H1 (cell line): ENCODE data around the gene NT5E. TPM values are rescaled to one million over a fixed set of nuclear protein-coding genes. Genes with fewer than 3 reads are reported as not detected.

Experiments used
- CTCF ChIA-PET: fragments of 300-600 bp; sonication (Branson Sonifier 250); formaldehyde crosslinking; loops from one replicate; lab custom pipeline; 2021; ENCODE audit not compliant: partially characterized antibody; lab: Charles Lee
- POLR2A ChIA-PET: fragments of 300-600 bp; sonication (Branson Sonifier 250); formaldehyde crosslinking; loops from one replicate; lab custom pipeline; 2021; ENCODE audit warnings: inconsistent platforms; ENCODE audit not compliant: partially characterized antibody; lab: Charles Lee
- DNase-seq, 2 experiments: peaks; one replicate each; pipeline versions ENCODE4 v3.0.0 to v3.0.0-alpha.2; 2010 to 2022; ENCODE audit warnings: low spot score in 2 of 2, low read depth in 1 of 2, mixed read lengths in 1 of 2
- FAIRE-seq: peaks from 2 replicates; lab custom pipeline; 2011; peaks lifted over from hg19 to GRCh38; lab: Jason Lieb, UNC
- H2AFZ ChIP-seq: 2 replicates; pipeline ENCODE4 v1.8.1; 2012; ENCODE audit warnings: low read length, inconsistent platforms
- H2AK5ac ChIP-seq: 2 replicates; pipeline ENCODE4 v1.6.1; 2013; ENCODE audit warnings: low read depth, low read length
- H2BK120ac ChIP-seq: replicated peaks from 2 replicates; pipeline ENCODE3; 2013; ENCODE audit warnings: low read depth, low read length, inconsistent platforms
- H2BK12ac ChIP-seq: 2 replicates; pipeline ENCODE4 v1.6.1; 2013; ENCODE audit warnings: low read depth, low read length
- H2BK15ac ChIP-seq: 2 replicates; pipeline ENCODE4 v1.6.1; 2013; ENCODE audit warnings: low read length
- H2BK20ac ChIP-seq: 2 replicates; pipeline ENCODE4 v1.6.1; 2013; ENCODE audit warnings: low read length
- H2BK5ac ChIP-seq: 2 replicates; pipeline ENCODE4 v1.6.1; 2013; ENCODE audit warnings: low read depth, low read length
- H3K14ac ChIP-seq: 2 replicates; pipeline ENCODE4 v1.6.1; 2013; ENCODE audit warnings: inconsistent platforms; ENCODE audit not compliant: insufficient read length
- H3K18ac ChIP-seq: 2 replicates; pipeline ENCODE4 v1.6.1; 2013; ENCODE audit warnings: low read length; ENCODE audit errors: extremely low read depth
- H3K23ac ChIP-seq: 2 replicates; pipeline ENCODE4 v1.6.1; 2013; ENCODE audit warnings: inconsistent platforms; ENCODE audit not compliant: insufficient read length
- H3K23me2 ChIP-seq: 2 replicates; pipeline ENCODE4 v1.6.1; 2013; ENCODE audit warnings: low read depth, low read length
- H3K27ac ChIP-seq: 2 replicates; pipeline ENCODE4 v1.6.1; 2011; ENCODE audit warnings: low read depth, low read length, inconsistent platforms
- H3K27me3 ChIP-seq, 4 experiments: replicated peaks in 1 of 4; 1 replicate in 1 of 4; 2 replicates in 3 of 4; pipeline versions ENCODE4 v1.6.1 to v1.8.1; 2011 to 2013; ENCODE audit warnings: low read length in 3 of 4, mild to moderate bottlenecking in 3 of 4, inconsistent platforms in 2 of 4, mixed read lengths in 2 of 4, moderate library complexity in 1 of 4; ENCODE audit not compliant: control insufficient read depth in 3 of 4, insufficient read depth in 3 of 4; ENCODE audit errors: extremely low read depth in 1 of 4
- H3K36me3 ChIP-seq, 4 experiments: 2 replicates each; pipeline versions ENCODE4 v1.6.1 to v1.8.1; 2011 to 2013; ENCODE audit warnings: mild to moderate bottlenecking in 4 of 4, low read length in 3 of 4, moderate library complexity in 2 of 4, control low read depth in 1 of 4, inconsistent platforms in 1 of 4; ENCODE audit not compliant: insufficient read depth in 4 of 4, control insufficient read depth in 2 of 4
- H3K4ac ChIP-seq: replicated peaks from 2 replicates; pipeline ENCODE3; 2013; ENCODE audit warnings: low read length, low read depth, mixed read lengths, inconsistent platforms; ENCODE audit not compliant: insufficient read length
- H3K4me1 ChIP-seq, 4 experiments: replicated peaks in 1 of 4; 1 replicate in 1 of 4; 2 replicates in 3 of 4; pipeline versions ENCODE4 v1.6.1 to v1.8.1; 2011 to 2013; ENCODE audit warnings: low read length in 3 of 4, inconsistent platforms in 2 of 4, mixed read lengths in 1 of 4; ENCODE audit not compliant: insufficient read depth in 4 of 4, control insufficient read depth in 3 of 4
- H3K4me2 ChIP-seq, 2 experiments: 2 replicates each; pipeline versions ENCODE4 v1.6.1 to v1.8.1; 2011 to 2013; ENCODE audit warnings: low read depth in 2 of 2, low read length in 2 of 2, control low read depth in 1 of 2, inconsistent platforms in 1 of 2, mild to moderate bottlenecking in 1 of 2; ENCODE audit not compliant: insufficient read depth in 1 of 2
- H3K4me3 ChIP-seq, 4 experiments: fragments of 200-600, 300-600 bp in 1 of 4; sonication (generic), shearing (Covaris generic), sonication (Bioruptor Twin) in 1 of 4; 2 replicates each; pipeline versions ENCODE4 v1.5.1 to v1.8.1; 2011 to 2016; ENCODE audit warnings: low read length in 4 of 4, low read depth in 3 of 4, control low read depth in 2 of 4, inconsistent platforms in 2 of 4, mild to moderate bottlenecking in 2 of 4, mixed read lengths in 1 of 4, moderate library complexity in 1 of 4; ENCODE audit not compliant: insufficient read depth in 2 of 4; ENCODE audit errors: extremely low read depth in 1 of 4
- H3K56ac ChIP-seq: replicated peaks from 2 replicates; pipeline ENCODE3; 2013; ENCODE audit warnings: low read depth, mild to moderate bottlenecking, mixed read lengths, low read length, inconsistent platforms; ENCODE audit not compliant: insufficient read length
- H3K79me1 ChIP-seq: 2 replicates; pipeline ENCODE4 v1.6.1; 2013; ENCODE audit warnings: low read depth, low read length, control low read depth
- H3K79me2 ChIP-seq, 2 experiments: 2 replicates each; pipeline versions ENCODE4 v1.6.1 to v1.8.1; 2012 to 2013; ENCODE audit warnings: low read length in 2 of 2, mild to moderate bottlenecking in 2 of 2, inconsistent platforms in 1 of 2; ENCODE audit not compliant: insufficient read depth in 2 of 2, control insufficient read depth in 1 of 2
- H3K9ac ChIP-seq, 4 experiments: replicated peaks in 1 of 4; 1 replicate in 1 of 4; 2 replicates in 3 of 4; pipeline versions ENCODE4 v1.6.1 to v1.8.1; 2011 to 2013; ENCODE audit warnings: low read depth in 3 of 4, low read length in 3 of 4, control low read depth in 2 of 4, mild to moderate bottlenecking in 2 of 4, moderate library complexity in 2 of 4, inconsistent platforms in 1 of 4; ENCODE audit errors: extremely low read depth in 1 of 4
- H3K9me3 ChIP-seq, 2 experiments: 2 replicates each; pipeline versions ENCODE4 v1.6.1 to v1.8.1; 2012 to 2013; ENCODE audit warnings: mild to moderate bottlenecking in 2 of 2, moderate library complexity in 2 of 2, control low read depth in 1 of 2, inconsistent platforms in 1 of 2, low read depth in 1 of 2, low read length in 1 of 2, mixed read lengths in 1 of 2; ENCODE audit not compliant: insufficient read depth in 2 of 2
- H4K20me1 ChIP-seq, 2 experiments: replicated peaks in 1 of 2; 2 replicates each; pipeline versions ENCODE3 to v1.8.1; 2011 to 2013; ENCODE audit warnings: inconsistent platforms in 2 of 2, low read length in 2 of 2, mild to moderate bottlenecking in 1 of 2; ENCODE audit not compliant: insufficient read depth in 2 of 2, control insufficient read depth in 1 of 2
- H4K5ac ChIP-seq: 2 replicates; pipeline ENCODE4 v1.6.1; 2013; ENCODE audit warnings: low read length, low read depth, mixed read lengths, inconsistent platforms; ENCODE audit not compliant: insufficient read length
- H4K8ac ChIP-seq: 2 replicates; pipeline ENCODE4 v1.8.0; 2013; ENCODE audit warnings: mild to moderate bottlenecking, moderate library complexity, low read length, inconsistent platforms; ENCODE audit not compliant: insufficient read depth; ENCODE audit errors: extremely low read depth
- H4K91ac ChIP-seq: replicated peaks from 2 replicates; pipeline ENCODE3; 2013; ENCODE audit warnings: low read length, mixed read lengths, inconsistent platforms; ENCODE audit not compliant: insufficient read length
- EZH2 ChIP-seq: fragments of 200-600 bp; sonication (generic); IDR thresholded peaks from 2 replicates; pipeline ENCODE4 v1.7.1; 2012; ENCODE audit warnings: low read depth, mild to moderate bottlenecking, moderate library complexity, low read length, inconsistent platforms; ENCODE audit not compliant: severe bottlenecking
- GTF2F1 ChIP-seq: IDR thresholded peaks from 2 replicates; pipeline ENCODE4 v1.6.1; 2012; ENCODE audit warnings: low read depth, low read length, improper control_type of control experiment, borderline replicate concordance
- HDAC2 ChIP-seq, 2 experiments: fragments of 300-600 bp in 1 of 2; sonication (generic) in 1 of 2; IDR thresholded peaks; 2 replicates each; pipeline ENCODE4 v1.6.1; 2011 to 2012; ENCODE audit warnings: low read depth in 2 of 2, low read length in 2 of 2, mild to moderate bottlenecking in 2 of 2, moderate library complexity in 2 of 2, borderline replicate concordance in 1 of 2, inconsistent platforms in 1 of 2
- JUND ChIP-seq: IDR thresholded peaks from 2 replicates; pipeline ENCODE4 v1.6.1; 2011; ENCODE audit warnings: mild to moderate bottlenecking, improper control_type of control experiment, low read length
- RFX5 ChIP-seq: IDR thresholded peaks from 2 replicates; pipeline ENCODE4 v1.6.1; 2011; ENCODE audit warnings: low read depth, low read length, improper control_type of control experiment, borderline replicate concordance
- RNF2 ChIP-seq: fragments of 200-900, 300-1000 bp; sonication (generic); IDR thresholded peaks from 2 replicates; pipeline ENCODE4 v1.7.1; 2016; ENCODE audit warnings: borderline replicate concordance, low read depth, mild to moderate bottlenecking, antibody characterized with exemption, low read length; ENCODE audit not compliant: poor library complexity, severe bottlenecking; ENCODE audit errors: missing control alignments
- RXRA ChIP-seq: IDR thresholded peaks from 2 replicates; pipeline ENCODE4 v1.6.1; 2011; ENCODE audit warnings: low read depth, mild to moderate bottlenecking, low read length, moderate library complexity; ENCODE audit not compliant: insufficient read depth
- SIN3A ChIP-seq, 2 experiments: IDR thresholded peaks in 1 of 2; conservative IDR thresholded peaks in 1 of 2; 2 replicates each; pipeline ENCODE4 v1.6.1; 2011 to 2012; ENCODE audit warnings: low read length in 2 of 2, improper control_type of control experiment in 1 of 2, low read depth in 1 of 2, mild to moderate bottlenecking in 1 of 2
- SIX5 ChIP-seq: IDR thresholded peaks from 2 replicates; pipeline ENCODE4 v1.6.1; 2011; ENCODE audit warnings: mild to moderate bottlenecking, low read depth, low read length
- SP2 ChIP-seq: IDR thresholded peaks from 2 replicates; pipeline ENCODE4 v1.6.1; 2012; ENCODE audit warnings: mild to moderate bottlenecking, low read length, inconsistent platforms
- WGBS, 2 experiments: shearing (Covaris generic) in 1 of 2; methylation state at CpG; one replicate each; pipeline versions ENCODE4 v1.1.6 to v1.1.7; 2013 to 2015; ENCODE audit warnings: low lambda C conversion rate in 2 of 2, mixed read lengths in 2 of 2, inconsistent platforms in 1 of 2, low coverage in 1 of 2, missing lambda C conversion rate in 1 of 2; ENCODE audit not compliant: insufficient replicate concordance in 2 of 2, insufficient coverage in 1 of 2, insufficient read length in 1 of 2; ENCODE audit errors: extremely low coverage in 1 of 2, missing lambda C conversion rate in 1 of 2; 5-methylcytosine and 5-hydroxymethylcytosine counted together
- polyA plus RNA-seq, 7 experiments: library from polyadenylated mRNA; depleted of rRNA in 3 of 7; stranded (reverse) in 5 of 7; unstranded in 2 of 7; fragments of >200 nt in 5 of 7; fragments of 200-250 nt in 2 of 7; gene quantifications; 1 replicate in 5 of 7; 2 replicates in 1 of 7; 4 replicates in 1 of 7; pipeline versions ENCODE4 v1.2.1 to v1.2.3, GENCODE V29; 2011 to 2013; ENCODE audit warnings: missing spikeins in 2 of 7, mixed read lengths in 2 of 7
- total RNA-seq: library from RNA; stranded (reverse); fragmentation: NEBNext Ultra II Directional; extraction: Animal tissue kit (Norgen Biotek cat#: 25700); gene quantifications from 2 replicates; pipeline ENCODE4 v1.2.1, GENCODE V29; 2021

Gene NT5E
- total and polyA plus RNA-seq, 2 of the 8 experiments (the other 6 are each of a cell fraction or from before 2014, with no cell fraction given): 0.74 to 1.5 TPM

DNA sequence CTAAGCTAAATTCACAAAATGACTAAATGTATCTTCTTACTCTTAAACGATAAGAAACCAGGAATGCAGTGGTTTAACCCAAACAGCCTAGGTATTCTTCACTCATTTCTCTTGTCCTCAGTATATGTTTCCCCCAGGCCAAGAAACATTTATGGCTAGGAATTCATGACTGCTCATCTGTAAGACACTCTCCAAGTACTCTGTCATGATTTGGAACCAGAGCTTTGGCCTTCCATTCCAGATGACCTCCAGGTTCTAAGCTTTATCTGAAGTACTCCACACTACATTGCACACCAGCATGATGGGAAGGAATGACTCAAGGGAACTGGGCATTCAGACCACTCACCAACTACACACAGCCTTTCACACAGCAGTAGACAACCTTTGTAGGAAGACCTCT is 29.3 kb downstream of the NT5E start:
- H4K91ac ChIP-seq: no peak overlapping the region
- no peaks in the 10 kb centered on the region for H3K36me3 ChIP-seq
- H2BK120ac ChIP-seq: no peak overlapping the region
- H2BK15ac ChIP-seq: no peak overlapping the region
- ChIA-PET POLR2A (interaction anchor here (2.0 kb wide), 1 partner anchor 200 kb away, joined by 4 read pairs; no protein-coding TSS in a partner anchor), CTCF (interaction anchor here (1.6 to 13.1 kb wide), 3 partner anchors 13 to 125 kb away, joined by 4 to 153 read pairs (median 99); no protein-coding TSS in a partner anchor)
- H3K23me2 ChIP-seq: no peaks in the 10 kb centered on the region
- H4K20me1 ChIP-seq: no peaks in the 10 kb centered on the region
- no peak overlapping the region for H3K18ac ChIP-seq
- no peak overlapping the region for H2AFZ ChIP-seq
- no peak overlapping the region for H3K9ac ChIP-seq
- no peak for TF ChIP-seq HDAC2 (IDR thresholded peaks at IDR 0.05; ENCODE audit: borderline replicate concordance in 1 of 2, low read depth in 2 of 2, low read length in 2 of 2)
- TF ChIP-seq SIN3A (conservative IDR thresholded peaks at IDR 0.05 in 1 of 2, IDR thresholded peaks at IDR 0.05 in 1 of 2; ENCODE audit: low read depth in 1 of 2, low read length in 2 of 2): no peak
- TF ChIP-seq GTF2F1: no peak
- TF ChIP-seq SP2: no peak
- TF ChIP-seq SIX5: no peak
- no peak for TF ChIP-seq RXRA
- no peak for TF ChIP-seq EZH2
- no peak for TF ChIP-seq JUND
- no peak for TF ChIP-seq RFX5
- no peak for TF ChIP-seq RNF2
- H3K79me2 ChIP-seq: no peaks in the 10 kb centered on the region
- DNase-seq (no peak), FAIRE-seq (no peak)
- no peak overlapping the region for H3K14ac ChIP-seq
- H3K27ac ChIP-seq: no peak overlapping the region
- WGBS, 2 experiments: 88% methylated on average over 1 of the region's 1 CpG; no CpG with 5 or more reads in 1 of the 2 experiments
- H2BK5ac ChIP-seq: no peak overlapping the region
- H4K5ac ChIP-seq: no peak overlapping the region
- no peak overlapping the region for H2BK20ac ChIP-seq
- no peaks in the 10 kb centered on the region for H3K9me3 ChIP-seq
- H3K4me2 ChIP-seq: no peak overlapping the region
- H4K8ac ChIP-seq: no peak overlapping the region
- H2AK5ac ChIP-seq: no peak overlapping the region
- no peaks in the 10 kb centered on the region for H3K27me3 ChIP-seq
- no peak overlapping the region for H3K4ac ChIP-seq
- H3K79me1 ChIP-seq: no peaks in the 10 kb centered on the region
- H3K4me1 ChIP-seq: no peaks in the 10 kb centered on the region
- no peak overlapping the region for H2BK12ac ChIP-seq
- H3K4me3 ChIP-seq: no peak overlapping the region
- H3K56ac ChIP-seq: no peak overlapping the region
- H3K23ac ChIP-seq: no peak overlapping the region
